ENCODE data around the gene TMEM266. TPM values are rescaled to one million over a fixed set of nuclear protein-coding genes. Genes with fewer than 3 reads are reported as not detected.
"Not testable (repeated sequence)": the region's sequence is repeated elsewhere in the genome, so short reads cannot be mapped to it uniquely, and the experiment has no call there.

The TMEM266 gene
- total RNA-seq, 1 donor from 2014 or later: not detected

DNA sequence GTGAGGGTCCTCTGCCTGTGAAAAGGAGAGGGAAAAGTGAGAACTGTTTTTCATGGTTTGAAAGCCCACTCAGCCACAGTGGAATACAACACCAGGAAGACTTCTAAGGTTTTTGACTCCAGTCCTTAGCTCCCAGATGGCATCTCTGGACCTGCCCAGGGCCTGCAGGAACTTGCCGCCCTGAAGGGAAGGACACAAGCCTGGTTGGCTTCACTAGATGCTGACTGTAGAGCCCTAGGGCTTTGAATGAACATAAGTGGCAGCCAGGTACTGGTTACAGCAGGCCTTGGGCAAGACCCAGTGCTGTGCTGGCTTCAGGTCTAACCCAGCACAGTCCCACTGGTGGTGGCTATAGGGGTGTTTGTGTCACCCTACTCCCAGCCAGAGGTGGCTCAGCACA, 21.3 kb upstream of the TMEM266 start:
- Histone ChIP-seq H3K9ac (ENCODE audit: low read depth in 1 of 3, low read length in 3 of 3) (no peak overlapping the region), H3K27ac (ENCODE audit: low read depth, low read length) (no peak overlapping the region), H3K27me3 (ENCODE audit: control insufficient read depth in 3 of 3, insufficient read depth in 3 of 3, low read length in 3 of 3) (no peaks in the 10 kb centered on the region), H3K36me3 (ENCODE audit: control insufficient read depth in 3 of 3, insufficient read depth in 3 of 3, low read length in 3 of 3) (peaks cover 0 to 2% (median 0%) of the 10 kb centered on the region in 3 donors), H3K4me3 (ENCODE audit: low read length in 3 of 3) (no peak overlapping the region), H3K9me3 (ENCODE audit: control insufficient read depth in 3 of 3, low read length in 3 of 3) (peaks cover 0 to 3% (median 0%) of the 10 kb centered on the region in 3 donors), H3K4me1 (ENCODE audit: control insufficient read depth in 3 of 3, insufficient read depth in 3 of 3, low read length in 3 of 3) (no peaks in the 10 kb centered on the region)

DNA sequence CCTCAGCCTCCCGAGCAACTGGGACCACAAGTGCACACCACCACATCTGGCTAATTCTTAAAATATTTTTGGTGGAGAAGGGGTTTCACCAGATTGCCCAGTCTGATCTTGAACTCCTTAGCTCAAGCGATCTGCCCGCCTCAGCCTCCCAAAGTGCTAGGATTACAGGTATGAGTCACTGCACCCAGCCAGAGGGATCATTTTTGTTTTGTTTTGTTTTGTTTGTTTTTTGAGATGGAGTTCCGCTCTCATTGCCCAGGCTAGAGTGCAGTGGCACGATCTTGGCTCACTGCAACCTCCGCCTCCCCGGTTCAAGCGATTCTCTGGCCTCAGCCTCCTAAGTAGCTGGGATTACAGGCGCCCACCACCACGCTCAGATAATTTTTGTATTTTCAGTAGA, 5.6 kb upstream of the TMEM266 start:
- not testable (repeated sequence) for H3K9ac ChIP-seq (ENCODE audit: low read depth in 1 of 3, low read length in 3 of 3); H3K9me3 ChIP-seq (ENCODE audit: control insufficient read depth in 3 of 3, low read length in 3 of 3); H3K27ac ChIP-seq (ENCODE audit: low read depth, low read length); H3K36me3 ChIP-seq (ENCODE audit: control insufficient read depth in 3 of 3, insufficient read depth in 3 of 3, low read length in 3 of 3); H3K27me3 ChIP-seq (ENCODE audit: control insufficient read depth in 3 of 3, insufficient read depth in 3 of 3, low read length in 3 of 3); H3K4me3 ChIP-seq (ENCODE audit: low read length in 3 of 3)
- H3K4me1 ChIP-seq (ENCODE audit: control insufficient read depth in 3 of 3, insufficient read depth in 3 of 3, low read length in 3 of 3): peaks cover 4 to 11% (median 5%) of the 10 kb centered on the region in 3 donors

DNA sequence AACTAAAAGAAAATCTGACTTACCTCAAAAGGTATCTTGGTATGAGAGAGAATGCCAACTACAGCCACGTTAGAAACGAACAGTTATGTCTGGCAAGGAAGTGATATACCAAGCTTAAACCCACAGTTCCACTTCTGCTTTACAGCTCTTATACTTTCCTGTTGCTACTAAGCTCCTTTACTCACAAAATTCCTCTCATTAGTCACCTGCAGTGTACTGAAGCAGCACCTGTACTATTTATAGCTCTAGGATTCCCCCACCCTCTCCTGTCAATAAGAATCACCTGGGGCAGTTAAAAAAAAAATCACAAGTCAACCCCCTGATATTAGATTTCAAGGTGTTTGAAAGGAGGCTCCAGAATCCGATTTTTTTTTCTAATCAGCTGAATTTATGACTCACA, 2.9 kb upstream of the TMEM266 start:
- Histone ChIP-seq H3K9ac (ENCODE audit: low read depth in 1 of 3, low read length in 3 of 3) (peak overlapping the region in 2 of 3 donors; percentile 35 to 55), H3K9me3 (ENCODE audit: control insufficient read depth in 3 of 3, low read length in 3 of 3) (no peaks in the 10 kb centered on the region), H3K27ac (ENCODE audit: low read depth, low read length) (no peak overlapping the region), H3K4me3 (ENCODE audit: low read length in 3 of 3) (peak overlapping the region in 2 of 3 donors; percentile 6 to 59), H3K4me1 (ENCODE audit: control insufficient read depth in 3 of 3, insufficient read depth in 3 of 3, low read length in 3 of 3) (peaks cover 13 to 27% (median 16%) of the 10 kb centered on the region in 3 donors), H3K27me3 (ENCODE audit: control insufficient read depth in 3 of 3, insufficient read depth in 3 of 3, low read length in 3 of 3) (peaks cover 0 to 7% (median 6%) of the 10 kb centered on the region in 3 donors), H3K36me3 (ENCODE audit: control insufficient read depth in 3 of 3, insufficient read depth in 3 of 3, low read length in 3 of 3) (no peaks in the 10 kb centered on the region)

DNA sequence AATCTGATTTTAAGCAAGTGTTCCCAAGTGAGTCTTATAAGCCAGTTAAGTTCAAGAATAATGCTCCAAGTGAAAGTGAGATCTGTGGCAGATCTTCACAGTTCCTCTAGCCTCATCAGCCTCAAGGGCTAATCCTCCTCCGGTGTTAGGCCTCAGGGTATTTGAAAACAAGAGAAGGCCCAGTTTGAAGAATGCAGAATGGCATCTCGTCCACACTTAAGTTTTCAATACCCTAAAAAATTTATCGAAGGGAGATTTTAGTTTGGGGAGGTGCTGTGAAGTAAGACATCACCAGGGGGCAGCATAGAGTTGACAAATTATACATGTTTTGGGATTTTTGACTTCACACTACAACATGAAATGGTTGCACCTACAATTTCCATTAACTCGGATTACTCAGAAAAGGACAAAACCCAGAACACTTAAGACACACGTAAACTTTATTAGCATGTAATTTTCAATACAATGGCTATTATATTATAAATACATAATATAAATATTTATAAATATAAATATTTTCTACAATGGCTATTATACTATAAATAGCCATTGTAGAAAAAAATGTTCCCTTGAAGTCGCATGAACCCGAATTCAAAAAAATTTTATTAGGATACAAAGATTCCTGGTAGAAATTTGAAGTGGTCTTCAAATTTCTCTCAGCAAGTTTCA, 2.3 kb upstream of the TMEM266 start:
- Histone ChIP-seq H3K27me3 (ENCODE audit: control insufficient read depth in 3 of 3, insufficient read depth in 3 of 3, low read length in 3 of 3) (peaks cover 0 to 7% (median 6%) of the 10 kb centered on the region in 3 donors), H3K4me3 (ENCODE audit: low read length in 3 of 3) (peak overlapping the region; percentile 6 to 59 (median 29)), H3K4me1 (ENCODE audit: control insufficient read depth in 3 of 3, insufficient read depth in 3 of 3, low read length in 3 of 3) (peaks cover 13 to 27% (median 16%) of the 10 kb centered on the region in 3 donors), H3K27ac (ENCODE audit: low read depth, low read length) (no peak overlapping the region), H3K9ac (ENCODE audit: low read depth in 1 of 3, low read length in 3 of 3) (peak overlapping the region; percentile 8 to 55 (median 35)), H3K9me3 (ENCODE audit: control insufficient read depth in 3 of 3, low read length in 3 of 3) (no peaks in the 10 kb centered on the region), H3K36me3 (ENCODE audit: control insufficient read depth in 3 of 3, insufficient read depth in 3 of 3, low read length in 3 of 3) (no peaks in the 10 kb centered on the region)

- Histone ChIP-seq H3K27ac (ENCODE audit: low read depth, low read length) (no peak overlapping the region), H3K36me3 (ENCODE audit: control insufficient read depth in 3 of 3, insufficient read depth in 3 of 3, low read length in 3 of 3) (no peaks in the 10 kb centered on the region), H3K4me1 (ENCODE audit: control insufficient read depth in 3 of 3, insufficient read depth in 3 of 3, low read length in 3 of 3) (peaks cover 13 to 35% (median 21%) of the 10 kb centered on the region in 3 donors), H3K9me3 (ENCODE audit: control insufficient read depth in 3 of 3, low read length in 3 of 3) (no peaks in the 10 kb centered on the region), H3K27me3 (ENCODE audit: control insufficient read depth in 3 of 3, insufficient read depth in 3 of 3, low read length in 3 of 3) (peaks cover 0 to 13% (median 6%) of the 10 kb centered on the region in 3 donors), H3K4me3 (ENCODE audit: low read length in 3 of 3) (peak overlapping the region; percentile 65 to 76 (median 73)), H3K9ac (ENCODE audit: low read depth in 1 of 3, low read length in 3 of 3) (peak overlapping the region in 2 of 3 donors; percentile 60 to 69)
These were observed 968 bp upstream of the TMEM266 start for GRCh38 chr15:76058714-76059319.

- Histone ChIP-seq H3K9me3 (ENCODE audit: control insufficient read depth in 3 of 3, low read length in 3 of 3) (no peaks in the 10 kb centered on the region), H3K4me1 (ENCODE audit: control insufficient read depth in 3 of 3, insufficient read depth in 3 of 3, low read length in 3 of 3) (peaks cover 21 to 49% (median 27%) of the 10 kb centered on the region in 3 donors), H3K9ac (ENCODE audit: low read depth in 1 of 3, low read length in 3 of 3) (peak overlapping the region; percentile 54 to 84 (median 83)), H3K27ac (ENCODE audit: low read depth, low read length) (peak overlapping the region; percentile 23), H3K36me3 (ENCODE audit: control insufficient read depth in 3 of 3, insufficient read depth in 3 of 3, low read length in 3 of 3) (no peaks in the 10 kb centered on the region), H3K27me3 (ENCODE audit: control insufficient read depth in 3 of 3, insufficient read depth in 3 of 3, low read length in 3 of 3) (peaks cover 0 to 13% (median 7%) of the 10 kb centered on the region in 3 donors), H3K4me3 (ENCODE audit: low read length in 3 of 3) (peak overlapping the region; percentile 72 to 82 (median 79))
These were observed 569 bp downstream of the TMEM266 start for GRCh38 chr15:76060118-76060989.

- no peaks in the 10 kb centered on the region for H3K36me3 ChIP-seq (ENCODE audit: control insufficient read depth in 3 of 3, insufficient read depth in 3 of 3, low read length in 3 of 3)
- no peak overlapping the region for H3K27ac ChIP-seq (ENCODE audit: low read depth, low read length)
- H3K9ac ChIP-seq (ENCODE audit: low read depth in 1 of 3, low read length in 3 of 3): peak overlapping the region in 1 of 3 donors; percentile 20
- H3K27me3 ChIP-seq (ENCODE audit: control insufficient read depth in 3 of 3, insufficient read depth in 3 of 3, low read length in 3 of 3): peaks cover 0 to 16% (median 8%) of the 10 kb centered on the region in 3 donors
- no peaks in the 10 kb centered on the region for H3K9me3 ChIP-seq (ENCODE audit: control insufficient read depth in 3 of 3, low read length in 3 of 3)
- H3K4me3 ChIP-seq (ENCODE audit: low read length in 3 of 3): no peak overlapping the region
- H3K4me1 ChIP-seq (ENCODE audit: control insufficient read depth in 3 of 3, insufficient read depth in 3 of 3, low read length in 3 of 3): peaks cover 26 to 54% (median 30%) of the 10 kb centered on the region in 3 donors
These were observed 1.9 kb downstream of the TMEM266 start for GRCh38 chr15:76061700-76062099.

- H3K4me1 ChIP-seq (ENCODE audit: control insufficient read depth in 3 of 3, insufficient read depth in 3 of 3, low read length in 3 of 3): peaks cover 26 to 49% (median 32%) of the 10 kb centered on the region in 3 donors
- peaks cover 0 to 16% (median 8%) of the 10 kb centered on the region in 3 donors for H3K27me3 ChIP-seq (ENCODE audit: control insufficient read depth in 3 of 3, insufficient read depth in 3 of 3, low read length in 3 of 3)
- H3K4me3 ChIP-seq (ENCODE audit: low read length in 3 of 3): no peak overlapping the region
- H3K27ac ChIP-seq (ENCODE audit: low read depth, low read length): no peak overlapping the region
- no peak overlapping the region for H3K9ac ChIP-seq (ENCODE audit: low read depth in 1 of 3, low read length in 3 of 3)
- no peaks in the 10 kb centered on the region for H3K9me3 ChIP-seq (ENCODE audit: control insufficient read depth in 3 of 3, low read length in 3 of 3)
- no peaks in the 10 kb centered on the region for H3K36me3 ChIP-seq (ENCODE audit: control insufficient read depth in 3 of 3, insufficient read depth in 3 of 3, low read length in 3 of 3)
These were observed 2.5 kb downstream of the TMEM266 start for GRCh38 chr15:76062286-76062685.

DNA sequence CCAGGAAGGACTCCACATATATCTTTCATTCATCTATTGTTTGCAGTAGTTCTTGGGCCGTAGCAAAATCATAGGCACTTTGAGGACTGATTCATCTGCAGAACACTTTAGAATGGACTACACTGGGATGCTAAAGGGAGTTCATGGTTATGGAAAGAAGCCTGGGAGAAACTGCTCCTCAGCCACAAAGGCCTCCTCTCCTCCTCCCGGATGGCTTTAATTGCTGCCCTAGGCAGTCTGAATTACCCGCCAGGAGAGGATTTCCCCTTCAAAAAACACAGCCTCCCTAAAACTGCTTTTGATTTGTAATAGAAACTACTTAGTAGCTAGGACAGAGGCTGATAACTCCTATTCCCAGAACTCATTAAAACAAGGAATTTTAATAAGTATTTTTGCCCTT, 4.6 kb downstream of the TMEM266 start:
- no peak overlapping the region for H3K9ac ChIP-seq (ENCODE audit: low read depth in 1 of 3, low read length in 3 of 3)
- peaks cover 19 to 47% (median 26%) of the 10 kb centered on the region in 3 donors for H3K4me1 ChIP-seq (ENCODE audit: control insufficient read depth in 3 of 3, insufficient read depth in 3 of 3, low read length in 3 of 3)
- H3K27me3 ChIP-seq (ENCODE audit: control insufficient read depth in 3 of 3, insufficient read depth in 3 of 3, low read length in 3 of 3): peaks cover 0 to 9% (median 2%) of the 10 kb centered on the region in 3 donors
- no peak overlapping the region for H3K4me3 ChIP-seq (ENCODE audit: low read length in 3 of 3)
- no peak overlapping the region for H3K27ac ChIP-seq (ENCODE audit: low read depth, low read length)
- H3K9me3 ChIP-seq (ENCODE audit: control insufficient read depth in 3 of 3, low read length in 3 of 3): no peaks in the 10 kb centered on the region
- no peaks in the 10 kb centered on the region for H3K36me3 ChIP-seq (ENCODE audit: control insufficient read depth in 3 of 3, insufficient read depth in 3 of 3, low read length in 3 of 3)

Data from skeletal muscle tissue (tissue), 4 donors.